BJ (cell line): Measurements from ENCODE around the gene CASKIN2. TPM values are rescaled to one million over a fixed set of nuclear protein-coding genes. Genes with fewer than 3 reads are reported as not detected.
"Not testable (repeated sequence)": the region's sequence is repeated elsewhere in the genome, so short reads cannot be mapped to it uniquely, and the experiment has no call there.

Experiments
- CTCF ChIA-PET: fragments of 350-600 bp; formaldehyde crosslinking; extraction: SDS; loops from one replicate; lab custom pipeline; 2021; ENCODE audit warnings: antibody characterized with exemption, inconsistent platforms; lab: Yijun Ruan, JAX
- POLR2A ChIA-PET: fragments of 300-600 bp; sonication (Branson Sonifier 250); formaldehyde crosslinking; extraction: SDS; loops from one replicate; lab custom pipeline; 2021; ENCODE audit warnings: antibody characterized with exemption; lab: Charles Lee
- DNase-seq: peaks from one replicate; pipeline ENCODE4 v3.0.0-alpha.2; 2011; ENCODE audit warnings: low read depth
- H3K27me3 ChIP-seq: 2 replicates; pipeline ENCODE4 v1.6.0; 2011; ENCODE audit warnings: low read length; ENCODE audit not compliant: control insufficient read depth, insufficient read depth
- H3K36me3 ChIP-seq: 2 replicates; pipeline ENCODE4 v1.5.1; 2011; ENCODE audit warnings: low read length; ENCODE audit not compliant: control insufficient read depth, insufficient read depth
- H3K4me3 ChIP-seq: 2 replicates; pipeline ENCODE4 v1.5.1; 2011; ENCODE audit warnings: low read depth, mild to moderate bottlenecking, control low read depth, low read length
- polyA plus RNA-seq: library from polyadenylated mRNA; depleted of rRNA; stranded (reverse); fragments of >200 nt; gene quantifications from 2 replicates; pipeline ENCODE4 v1.2.3, GENCODE V29; 2011
- TF ChIP-seq, protein P1 (sequence below): IDR thresholded peaks from 2 replicates; pipeline ENCODE4 v1.5.1; 2011; ENCODE audit warnings: low read depth, mild to moderate bottlenecking, control low read depth, inconsistent platforms, low read length, moderate library complexity; ENCODE audit not compliant: insufficient read depth

CASKIN2 gene
- polyA plus RNA-seq, 1 experiment, result 4.8 TPM

DNA sequence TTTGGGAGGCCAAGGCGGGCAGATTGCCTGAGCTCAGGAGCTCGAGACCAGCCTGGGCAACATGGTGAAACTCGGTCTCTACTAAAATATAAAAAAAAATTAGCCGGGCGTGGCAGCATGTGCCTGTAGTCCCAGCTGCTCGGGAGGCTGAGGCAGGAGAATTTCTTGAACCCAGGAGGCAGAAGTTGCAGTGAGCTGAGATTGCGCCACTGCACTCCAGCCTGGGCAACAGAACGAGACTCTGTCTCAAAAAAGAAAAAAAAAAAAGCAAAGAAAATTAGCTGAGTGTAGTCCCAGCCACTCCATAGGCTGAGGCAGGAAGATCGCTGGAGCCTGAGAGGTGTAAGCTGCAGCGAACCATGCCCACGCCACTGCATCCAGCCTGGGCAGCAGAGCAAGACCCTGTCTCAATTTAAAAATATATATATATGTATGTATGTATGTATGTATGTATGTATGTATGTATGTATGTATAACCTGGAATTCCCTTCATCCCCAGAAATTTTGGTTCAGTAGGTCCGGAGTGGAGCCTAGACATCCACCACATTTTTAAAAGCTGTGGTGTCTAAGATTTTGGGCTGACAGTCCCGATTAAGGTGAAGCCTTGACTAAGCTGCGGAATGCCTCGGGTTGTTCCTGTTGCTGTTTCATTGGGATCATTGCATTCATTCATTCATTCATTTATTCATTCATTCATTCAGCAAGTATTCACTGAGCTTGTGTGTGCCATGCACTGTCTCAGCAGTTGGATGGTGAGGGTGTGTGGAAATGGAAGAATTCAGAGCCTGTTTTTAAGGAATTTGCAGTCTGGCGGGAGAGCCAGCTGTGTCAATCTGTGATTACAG, 33.0 kb downstream of the CASKIN2 start:
- Histone ChIP-seq H3K27me3 (no peaks in the 10 kb centered on the region), H3K36me3 (no peaks in the 10 kb centered on the region; the same call in none of the 2 replicates), H3K4me3 (no peak overlapping the region)
- no peak for DNase-seq
- ChIA-PET CTCF (interaction anchor here (0.5 to 2.1 kb wide), 3 partner anchors 34 to 272 kb away, joined by 3 to 5 read pairs (median 4); partner anchors contain the start of genes LLGL2 and TSEN54), POLR2A (no interaction called here)
- TF ChIP-seq, protein P1, sequence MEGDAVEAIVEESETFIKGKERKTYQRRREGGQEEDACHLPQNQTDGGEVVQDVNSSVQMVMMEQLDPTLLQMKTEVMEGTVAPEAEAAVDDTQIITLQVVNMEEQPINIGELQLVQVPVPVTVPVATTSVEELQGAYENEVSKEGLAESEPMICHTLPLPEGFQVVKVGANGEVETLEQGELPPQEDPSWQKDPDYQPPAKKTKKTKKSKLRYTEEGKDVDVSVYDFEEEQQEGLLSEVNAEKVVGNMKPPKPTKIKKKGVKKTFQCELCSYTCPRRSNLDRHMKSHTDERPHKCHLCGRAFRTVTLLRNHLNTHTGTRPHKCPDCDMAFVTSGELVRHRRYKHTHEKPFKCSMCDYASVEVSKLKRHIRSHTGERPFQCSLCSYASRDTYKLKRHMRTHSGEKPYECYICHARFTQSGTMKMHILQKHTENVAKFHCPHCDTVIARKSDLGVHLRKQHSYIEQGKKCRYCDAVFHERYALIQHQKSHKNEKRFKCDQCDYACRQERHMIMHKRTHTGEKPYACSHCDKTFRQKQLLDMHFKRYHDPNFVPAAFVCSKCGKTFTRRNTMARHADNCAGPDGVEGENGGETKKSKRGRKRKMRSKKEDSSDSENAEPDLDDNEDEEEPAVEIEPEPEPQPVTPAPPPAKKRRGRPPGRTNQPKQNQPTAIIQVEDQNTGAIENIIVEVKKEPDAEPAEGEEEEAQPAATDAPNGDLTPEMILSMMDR, result no peak

DNA sequence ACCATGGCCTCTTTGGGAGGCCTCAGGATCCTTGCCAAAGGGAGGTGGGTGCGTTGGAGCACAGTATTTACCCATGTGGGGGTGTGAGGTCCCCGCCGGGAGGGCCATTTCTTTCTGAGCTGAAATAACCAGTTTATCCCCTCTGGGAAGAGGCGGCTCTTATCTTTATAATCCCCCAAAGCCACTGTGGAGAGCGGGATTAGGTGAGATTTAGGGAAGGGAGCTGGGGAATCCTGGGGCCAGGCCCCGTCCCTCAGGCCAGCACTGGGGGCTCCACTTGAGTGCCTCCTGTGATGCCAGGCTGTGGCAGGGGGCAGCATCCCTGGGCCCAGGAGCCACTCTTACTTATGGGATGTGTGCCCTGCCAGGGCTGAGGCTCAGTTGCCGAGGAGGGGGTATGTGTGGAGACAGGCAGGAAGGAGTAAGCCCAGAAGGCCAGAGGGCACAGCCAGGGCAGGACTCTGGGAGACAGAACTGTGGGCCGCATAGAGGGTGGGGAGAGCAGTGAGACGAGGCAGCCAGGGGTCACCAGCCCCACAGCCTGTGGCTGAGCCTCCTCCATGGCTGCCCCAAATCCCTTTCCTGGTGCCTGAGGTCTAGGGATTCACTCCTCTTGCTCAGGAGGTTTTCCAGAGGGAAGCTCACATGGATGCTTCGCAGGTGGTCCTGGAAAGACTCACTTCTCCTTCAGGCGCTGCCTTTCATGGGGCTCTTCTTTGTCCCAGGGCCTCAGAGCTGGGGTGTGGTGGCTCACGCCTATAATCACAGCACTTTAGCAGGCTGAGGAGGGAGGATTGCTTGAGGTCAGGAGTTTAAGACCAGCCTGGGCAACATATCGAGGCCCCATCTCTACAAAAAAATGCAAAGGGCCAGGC, 33.9 kb downstream of the CASKIN2 start:
- H3K27me3 ChIP-seq, result no peaks in the 10 kb centered on the region
- no peak for DNase-seq
- no peaks in the 10 kb centered on the region; the same call in none of the 2 replicates for H3K36me3 ChIP-seq
- POLR2A ChIA-PET, result no interaction called here
- TF ChIP-seq, protein P1, result no peak
- CTCF ChIA-PET, result interaction anchor here (0.5 to 0.7 kb wide), 2 partner anchors 18 to 44 kb away, joined by 3 to 4 read pairs; partner anchors contain the start of gene LLGL2
- no peak overlapping the region for H3K4me3 ChIP-seq

DNA sequence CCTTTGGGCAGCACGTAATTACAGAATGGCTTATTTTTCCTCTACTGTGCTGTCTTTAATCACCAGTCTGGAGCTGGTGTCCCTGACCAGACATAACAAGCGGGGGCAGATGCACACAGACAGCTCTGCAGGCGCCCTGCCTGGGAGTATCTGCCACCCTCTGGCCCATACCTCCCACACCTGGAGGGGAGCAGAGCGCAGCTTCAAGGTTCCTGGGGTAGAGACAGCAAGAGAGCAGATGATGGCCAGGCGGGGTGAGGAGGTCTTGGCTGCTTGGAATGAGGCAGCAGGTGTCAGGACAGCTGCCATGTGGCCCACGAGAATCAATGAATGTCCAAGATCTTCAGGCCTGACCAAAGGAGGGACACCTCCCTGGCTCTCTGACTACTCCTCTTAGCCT, 35.1 kb downstream of the CASKIN2 start:
- ChIA-PET CTCF (interaction anchor here (1.2 to 1.7 kb wide), 2 partner anchors 12 to 23 kb away, joined by 5 to 6 read pairs; no protein-coding TSS in a partner anchor), POLR2A (no interaction called here)
- no peak for DNase-seq
- Histone ChIP-seq H3K4me3 (no peak overlapping the region), H3K36me3 (no peaks in the 10 kb centered on the region; the same call in 1 of the 2 replicates), H3K27me3 (no peaks in the 10 kb centered on the region)
- TF ChIP-seq, protein P1, result no peak

DNA sequence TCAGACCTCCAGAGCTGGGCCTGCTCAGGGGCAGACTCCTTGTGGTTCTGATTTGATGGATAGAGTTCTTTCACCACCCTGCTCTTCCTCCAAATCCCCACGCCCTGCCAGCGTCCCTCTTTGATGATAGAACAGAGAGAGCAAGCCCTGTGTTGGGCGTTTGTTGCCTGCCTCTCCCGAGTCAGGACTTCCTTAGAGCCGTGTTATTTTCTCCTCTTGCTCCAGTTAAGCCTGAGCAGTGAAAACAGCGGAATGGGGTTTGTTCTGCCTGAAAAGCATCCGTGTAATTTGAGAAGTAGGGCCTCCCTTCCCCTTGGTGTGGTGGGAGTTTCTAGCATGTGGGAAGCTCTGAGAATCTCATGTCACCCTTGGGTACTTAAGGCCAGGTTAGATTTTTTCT, 36.8 kb downstream of the CASKIN2 start:
- POLR2A ChIA-PET, result no interaction called here
- Histone ChIP-seq H3K36me3 (peaks cover 3% of the 10 kb centered on the region), H3K4me3 (no peak overlapping the region), H3K27me3 (no peaks in the 10 kb centered on the region)
- CTCF ChIA-PET, result interaction anchor here (0.6 kb wide), 1 partner anchor 19 kb away, joined by 4 read pairs; no protein-coding TSS in a partner anchor
- DNase-seq, result no peak
- TF ChIP-seq, protein P1, result no peak

DNA sequence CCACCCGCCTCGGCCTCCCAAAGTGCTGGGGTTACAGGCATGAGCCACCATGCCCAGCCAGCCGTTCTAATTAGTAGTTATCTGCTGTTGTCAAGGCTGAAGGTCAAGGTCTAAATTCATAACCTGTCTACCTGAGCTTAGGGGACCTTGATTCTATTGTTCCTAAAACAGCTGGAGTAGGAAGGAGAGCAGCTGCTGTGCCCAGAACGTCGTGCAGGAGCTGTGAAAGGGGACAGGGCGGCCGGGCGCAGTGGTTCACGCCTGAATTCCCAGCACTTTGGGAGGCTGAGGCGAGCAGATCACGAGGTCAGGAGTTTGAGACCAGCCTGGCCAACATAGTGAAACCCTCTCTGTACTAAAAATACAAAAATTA, 37.9 kb downstream of the CASKIN2 start:
- POLR2A ChIA-PET, result not testable (repeated sequence)

More for the DNA sequence above, 37.9 kb downstream of the CASKIN2 start:
- H3K4me3 ChIP-seq, H3K27me3 ChIP-seq, H3K36me3 ChIP-seq, DNase-seq: not testable (repeated sequence)
- CTCF ChIA-PET, result interaction anchor here (1.3 kb wide), 1 partner anchor 39 kb away, joined by 4 read pairs; the partner anchor contains the start of gene TSEN54
